Mesothelial cell of epicardium (in vitro differentiated cells): Measurements from ENCODE around the gene MBP. TPM values are rescaled to one million over a fixed set of nuclear protein-coding genes. Genes with fewer than 3 reads are reported as not detected.

ENCODE experiments used
- DNase-seq, 2 experiments: peaks; one replicate each; pipeline ENCODE4 v3.0.0; 2021; ENCODE audit warnings: low spot score in 2 of 2; ENCODE audit not compliant: unreplicated experiment in 2 of 2
- H3K27ac Mint-ChIP-seq: 2 replicates; pipeline ENCODE4 v1.8.0; 2021; ENCODE audit warnings: mixed read lengths
- H3K27me3 Mint-ChIP-seq: 2 replicates; pipeline ENCODE4 v1.8.0; 2021; ENCODE audit warnings: low read depth, mixed read lengths
- H3K36me3 Mint-ChIP-seq: 2 replicates; pipeline ENCODE4 v1.8.0; 2021; ENCODE audit warnings: mixed read lengths
- H3K4me1 Mint-ChIP-seq: 2 replicates; pipeline ENCODE4 v1.8.0; 2021; ENCODE audit warnings: mixed read lengths
- H3K4me3 Mint-ChIP-seq: 2 replicates; pipeline ENCODE4 v1.8.0; 2021; ENCODE audit warnings: mild to moderate bottlenecking, moderate library complexity, mixed read lengths
- H3K9me3 Mint-ChIP-seq: 2 replicates; pipeline ENCODE4 v1.8.0; 2021; ENCODE audit warnings: mixed read lengths
- total RNA-seq: library from RNA; stranded (reverse); gene quantifications from 3 replicates; pipeline ENCODE4 v1.2.1, GENCODE V29; 2021
- TF ChIP-seq, protein P1 (sequence below): fragments of 200-600 bp; sonication (generic); IDR thresholded peaks from one replicate; pipeline ENCODE4 v1.5.0; 2021; ENCODE audit warnings: antibody characterized with exemption; ENCODE audit not compliant: unreplicated experiment

MBP gene
- total RNA-seq, 1 donor from 2014 or later, result 20.8 TPM

DNA sequence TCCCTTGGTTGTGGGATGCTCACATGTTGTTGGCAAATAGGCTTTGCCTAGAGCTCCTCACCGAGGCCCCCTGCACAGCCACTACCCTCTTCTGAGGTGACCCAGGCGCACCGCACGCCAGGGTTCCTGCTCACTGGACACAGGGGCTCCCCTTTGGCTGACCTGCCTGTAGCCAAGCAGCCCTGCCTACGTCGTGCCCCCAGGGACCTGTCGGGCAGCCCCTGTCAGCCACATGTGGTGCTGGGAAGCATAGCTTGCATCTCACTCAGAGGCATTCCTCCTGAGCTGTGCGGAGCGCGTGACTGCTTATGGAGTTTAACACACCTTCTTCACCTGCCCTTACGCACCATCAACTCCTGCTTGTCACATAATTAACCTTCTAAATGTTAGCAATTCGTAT is 194.0 kb downstream of the MBP start:
- Mint-ChIP-seq H3K27ac (no peak overlapping the region), H3K27me3 (no peaks in the 10 kb centered on the region), H3K9me3 (no peaks in the 10 kb centered on the region), H3K4me1 (peaks cover 1% of the 10 kb centered on the region), H3K4me3 (no peak overlapping the region), H3K36me3 (peaks cover 28% of the 10 kb centered on the region)
- TF ChIP-seq, protein P1, sequence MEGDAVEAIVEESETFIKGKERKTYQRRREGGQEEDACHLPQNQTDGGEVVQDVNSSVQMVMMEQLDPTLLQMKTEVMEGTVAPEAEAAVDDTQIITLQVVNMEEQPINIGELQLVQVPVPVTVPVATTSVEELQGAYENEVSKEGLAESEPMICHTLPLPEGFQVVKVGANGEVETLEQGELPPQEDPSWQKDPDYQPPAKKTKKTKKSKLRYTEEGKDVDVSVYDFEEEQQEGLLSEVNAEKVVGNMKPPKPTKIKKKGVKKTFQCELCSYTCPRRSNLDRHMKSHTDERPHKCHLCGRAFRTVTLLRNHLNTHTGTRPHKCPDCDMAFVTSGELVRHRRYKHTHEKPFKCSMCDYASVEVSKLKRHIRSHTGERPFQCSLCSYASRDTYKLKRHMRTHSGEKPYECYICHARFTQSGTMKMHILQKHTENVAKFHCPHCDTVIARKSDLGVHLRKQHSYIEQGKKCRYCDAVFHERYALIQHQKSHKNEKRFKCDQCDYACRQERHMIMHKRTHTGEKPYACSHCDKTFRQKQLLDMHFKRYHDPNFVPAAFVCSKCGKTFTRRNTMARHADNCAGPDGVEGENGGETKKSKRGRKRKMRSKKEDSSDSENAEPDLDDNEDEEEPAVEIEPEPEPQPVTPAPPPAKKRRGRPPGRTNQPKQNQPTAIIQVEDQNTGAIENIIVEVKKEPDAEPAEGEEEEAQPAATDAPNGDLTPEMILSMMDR, result no peak
- DNase-seq, result no peak

DNA sequence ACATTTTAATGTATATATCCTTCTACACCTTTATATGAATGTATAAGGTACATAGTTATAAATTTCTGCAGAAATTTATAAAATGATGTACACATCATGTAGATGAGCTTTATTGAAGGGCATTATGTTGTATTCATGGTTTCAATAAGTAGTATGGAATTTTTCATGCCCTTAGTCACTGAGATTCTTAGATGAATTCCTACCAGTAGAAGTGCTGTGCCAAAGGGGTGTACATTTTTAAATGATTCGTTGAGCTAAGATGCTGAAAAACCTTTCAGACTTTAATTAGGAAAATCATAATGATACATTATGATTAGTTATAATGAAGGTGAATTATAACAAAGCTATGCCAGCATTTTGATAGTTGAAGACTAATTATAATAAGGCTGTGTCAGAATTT is 195.0 kb downstream of the MBP start:
- Mint-ChIP-seq H3K27ac (no peak overlapping the region), H3K9me3 (no peaks in the 10 kb centered on the region), H3K27me3 (no peaks in the 10 kb centered on the region), H3K4me3 (no peak overlapping the region), H3K36me3 (peaks cover 30% of the 10 kb centered on the region), H3K4me1 (no peaks in the 10 kb centered on the region)
- TF ChIP-seq, protein P1, result no peak
- no peak for DNase-seq

DNA sequence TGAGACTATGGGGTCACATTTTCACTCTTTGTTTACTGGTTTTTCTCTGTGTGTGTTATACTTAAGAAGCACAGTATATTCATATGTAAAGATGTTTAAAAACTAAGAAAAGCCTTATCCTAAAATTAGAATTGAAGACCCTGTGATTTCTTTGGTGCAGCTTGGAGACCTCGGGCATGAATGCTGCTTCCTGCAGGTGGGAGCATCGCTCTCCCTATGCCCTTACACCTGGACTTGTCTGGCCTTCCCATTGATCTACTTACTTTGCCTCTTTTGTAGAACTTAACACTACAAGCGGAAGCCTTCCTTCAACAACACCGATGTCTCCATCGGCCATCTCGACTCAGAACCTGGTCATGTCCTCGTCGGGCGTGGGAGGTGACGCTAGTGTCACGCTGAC is 195.7 kb downstream of the MBP start:
- Mint-ChIP-seq H3K4me3 (no peak overlapping the region), H3K4me1 (no peaks in the 10 kb centered on the region), H3K36me3 (peaks cover 35% of the 10 kb centered on the region), H3K27me3 (no peaks in the 10 kb centered on the region), H3K27ac (no peak overlapping the region), H3K9me3 (no peaks in the 10 kb centered on the region)
- TF ChIP-seq, protein P1, result no peak
- no peak for DNase-seq

DNA sequence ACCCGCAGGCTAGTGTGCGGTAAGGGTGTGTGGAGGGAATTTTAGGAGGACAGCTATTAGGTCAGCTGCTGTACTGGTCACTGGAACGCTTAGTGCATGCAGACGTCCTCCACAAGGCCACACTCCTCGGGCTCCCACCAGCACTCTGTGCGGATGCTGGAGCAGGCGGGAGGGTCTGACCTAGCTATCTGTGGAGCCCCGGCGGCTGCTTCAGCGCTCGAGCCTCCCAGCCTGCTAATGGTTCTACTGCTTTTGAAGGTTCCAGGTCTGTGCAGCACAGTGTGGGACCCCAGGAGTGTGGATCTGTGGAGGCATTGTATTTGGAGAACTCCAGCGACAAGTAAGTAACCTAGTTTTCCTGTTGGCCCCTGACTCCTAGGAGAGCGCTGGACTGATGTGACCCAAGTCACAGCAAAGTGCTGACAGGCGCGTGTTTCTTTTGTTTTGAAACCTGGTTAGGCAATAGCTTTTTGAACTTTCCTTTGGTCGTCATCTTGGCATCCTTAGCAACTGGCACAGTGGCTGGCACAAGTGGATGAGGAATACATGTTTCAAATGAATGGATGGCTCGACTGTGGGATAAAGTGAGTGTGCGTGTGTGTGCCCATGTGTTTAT is 196.8 kb downstream of the MBP start:
- Mint-ChIP-seq H3K4me1 (no peaks in the 10 kb centered on the region), H3K27me3 (no peaks in the 10 kb centered on the region), H3K4me3 (no peak overlapping the region), H3K27ac (no peak overlapping the region), H3K36me3 (peaks cover 36% of the 10 kb centered on the region), H3K9me3 (no peaks in the 10 kb centered on the region)
- DNase-seq, result no peak
- TF ChIP-seq, protein P1, result no peak

DNA sequence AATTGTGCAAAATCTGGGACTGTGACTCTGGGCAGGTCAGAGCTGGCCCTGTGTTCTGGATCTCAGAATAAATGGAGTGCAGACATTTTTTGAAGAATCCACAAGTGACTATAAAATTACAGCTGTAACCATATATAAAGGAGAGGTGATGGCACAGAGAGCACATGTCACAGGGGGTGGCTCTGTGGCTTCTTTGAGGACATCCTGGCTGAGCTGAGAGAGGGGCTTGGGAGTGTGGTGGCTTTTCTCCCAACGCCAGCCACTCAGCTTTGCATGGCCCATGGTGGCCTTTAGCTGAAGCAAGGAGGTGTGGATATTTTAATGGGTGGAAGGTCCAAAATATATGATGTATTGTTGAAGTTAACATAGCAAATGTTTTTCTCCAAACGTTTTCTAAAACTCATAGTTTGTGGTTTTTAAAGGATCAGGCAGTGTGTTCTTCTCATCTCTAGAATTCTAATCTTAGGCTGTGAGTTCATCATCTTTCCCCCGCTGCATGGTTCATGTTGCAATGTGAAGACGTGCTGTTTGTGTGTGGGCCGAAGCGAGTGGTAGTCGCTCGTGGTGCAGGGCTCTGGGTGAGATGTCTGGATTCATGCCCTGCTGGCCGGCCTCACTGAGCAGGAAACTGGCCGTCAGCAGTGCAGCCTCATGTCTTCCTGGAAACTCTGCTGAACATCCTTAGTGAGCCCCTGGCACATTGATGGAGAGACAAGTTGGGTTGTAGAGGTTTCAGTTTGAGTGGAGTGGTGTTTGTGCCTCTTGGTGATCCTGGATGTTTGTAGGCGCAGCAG is 200.4 kb downstream of the MBP start:
- TF ChIP-seq, protein P1, result no peak
- Mint-ChIP-seq H3K4me1 (no peaks in the 10 kb centered on the region), H3K36me3 (peaks cover 40% of the 10 kb centered on the region), H3K4me3 (no peak overlapping the region), H3K9me3 (no peaks in the 10 kb centered on the region), H3K27me3 (no peaks in the 10 kb centered on the region), H3K27ac (no peak overlapping the region)
- DNase-seq, result no peak
